Upper lobe of left lung (tissue), 6 donors: ENCODE data around the gene QDPR. TPM values are rescaled to one million over a fixed set of nuclear protein-coding genes. Genes with fewer than 3 reads are reported as not detected.
A peak's percentile ranks its signal among the peaks of the same experiment; 100 is the strongest.

ENCODE experiments used
- ATAC-seq, 2 donors: fragments of 200-7000 bp; cut with Tn5 transposase; one replicate each; pipeline ENCODE4 v1.9.1; 2022; ENCODE audit warnings: mild to moderate bottlenecking in 2 of 2, moderate library complexity in 2 of 2; ENCODE audit not compliant: low FRiP score in 2 of 2
- DNase-seq, 2 donors: peaks; one replicate each; pipeline ENCODE4 v3.0.0-alpha.2; 2019 to 2020
- H3K27ac ChIP-seq, 4 donors: fragments of 200-600 bp; sonication (generic); one replicate each; pipeline ENCODE4 v1.5.1; 2016 to 2019
- H3K27me3 ChIP-seq, 4 donors: fragments of 200-600 bp; sonication (generic); one replicate each; pipeline ENCODE4 v1.5.1; 2017 to 2019
- H3K36me3 ChIP-seq, 4 donors: fragments of 200-600 bp; sonication (generic); one replicate each; pipeline ENCODE4 v1.5.1; 2016 to 2019
- H3K4me1 ChIP-seq, 4 donors: fragments of 200-600 bp; sonication (generic); one replicate each; pipeline ENCODE4 v1.5.1; 2018 to 2019
- H3K4me3 ChIP-seq, 4 donors: fragments of 200-600 bp; sonication (generic); one replicate each; pipeline ENCODE4 v1.5.1; 2017 to 2019; ENCODE audit warnings: mild to moderate bottlenecking in 2 of 4, moderate library complexity in 1 of 4
- H3K9me3 ChIP-seq, 4 donors: fragments of 200-600 bp; sonication (generic); one replicate each; pipeline ENCODE4 v1.5.1; 2018 to 2019
- EP300 ChIP-seq, 4 donors: sonication (generic); formaldehyde crosslinking; IDR thresholded peaks; one replicate each; pipeline ENCODE4 v1.5.1; 2017; ENCODE audit warnings: antibody characterized with exemption in 4 of 4, control low read depth in 2 of 4
- POLR2A ChIP-seq, 4 donors: fragments of 450-650 bp; IDR thresholded peaks; one replicate each; pipeline ENCODE4 v1.5.1; 2016 to 2017; ENCODE audit warnings: antibody characterized with exemption in 4 of 4, mild to moderate bottlenecking in 2 of 4
- POLR2AphosphoS5 ChIP-seq, 2 donors: sonication (generic); formaldehyde crosslinking; IDR thresholded peaks; one replicate each; pipeline ENCODE4 v1.5.1; 2017; ENCODE audit warnings: antibody characterized with exemption in 2 of 2
- WGBS, 2 donors: methylation state at CpG; one replicate each; pipeline ENCODE4 v1.1.5; 2017 to 2018; 5-methylcytosine and 5-hydroxymethylcytosine counted together
- total RNA-seq, 6 donors: library from RNA; depleted of rRNA in 4 of 6; stranded (reverse); fragments of >200 nt in 4 of 6; gene quantifications; one replicate each; pipeline versions ENCODE4 v1.1.0 to v1.2.1, GENCODE V29; 2016 to 2021
- TF ChIP-seq, protein P1 (sequence below), 6 experiments: fragments of 450-650 bp in 4 of 6; fragments of 200-600 bp in 2 of 6; sonication (generic) in 2 of 6; IDR thresholded peaks; one replicate each; pipeline ENCODE4 v1.5.1; 2016 to 2019; ENCODE audit warnings: antibody characterized with exemption in 6 of 6
- donor health status: DM: no; HTN: no; CAD: no; lungs with moderate emphysema.
- donor health status: DM: no; HTN: yes; CAD: no; lungs with severe emphysema.

QDPR gene
- 10 to 100 TPM; 16.3 to 48.4 (median 22.7) TPM for total RNA-seq

DNA sequence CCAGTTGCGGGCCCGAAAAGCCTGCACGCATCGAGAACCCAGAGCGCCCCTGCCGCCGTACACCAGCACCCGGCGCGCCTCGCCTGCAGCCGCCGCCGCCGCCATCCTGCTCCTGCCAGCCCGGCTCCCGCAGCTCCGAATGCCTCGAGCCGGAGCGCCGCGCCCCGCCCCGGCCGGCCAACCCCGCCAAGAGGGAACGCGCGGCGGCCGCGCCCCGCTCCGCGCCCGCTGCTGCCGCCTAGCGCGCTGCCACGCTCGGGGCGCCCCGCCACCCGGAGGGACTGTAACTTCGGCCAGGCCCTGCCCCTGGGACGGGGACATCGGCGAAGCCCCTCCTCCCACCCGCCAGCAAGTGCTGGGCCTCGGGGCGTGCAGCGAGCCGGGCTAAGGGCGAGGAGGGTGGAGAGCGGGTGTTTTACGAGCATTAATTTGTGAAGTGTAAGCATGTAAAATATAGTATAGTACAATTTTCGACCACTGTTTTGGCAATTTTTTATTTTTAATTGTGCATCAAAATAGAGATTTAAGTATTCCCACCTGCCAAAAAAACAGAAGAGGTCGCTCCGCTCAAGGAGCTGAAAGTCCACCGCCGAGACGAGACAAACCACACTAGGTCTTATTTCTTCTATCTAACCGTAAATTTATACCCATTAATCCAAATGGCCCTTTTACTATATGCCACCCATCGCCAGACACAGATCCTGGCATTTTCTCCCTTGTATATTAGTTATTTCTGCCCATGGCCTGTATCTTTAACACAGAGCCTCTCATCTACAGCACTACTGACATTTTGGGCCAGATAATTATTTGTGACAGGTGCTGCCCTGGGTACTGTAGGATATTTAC is at the start of gene QDPR:
Gene QDPR, minus strand, starts transcription at position 141 of the 846 bp plus-strand sequence. Its CDS starts 36 bp downstream, at position 105.
- TF ChIP-seq POLR2A (IDR thresholded peaks at IDR 0.05) (peak in 1 of 4 donors; percentile 65), POLR2AphosphoS5 (IDR thresholded peaks at IDR 0.05) (no peak)
- TF ChIP-seq, protein P1, sequence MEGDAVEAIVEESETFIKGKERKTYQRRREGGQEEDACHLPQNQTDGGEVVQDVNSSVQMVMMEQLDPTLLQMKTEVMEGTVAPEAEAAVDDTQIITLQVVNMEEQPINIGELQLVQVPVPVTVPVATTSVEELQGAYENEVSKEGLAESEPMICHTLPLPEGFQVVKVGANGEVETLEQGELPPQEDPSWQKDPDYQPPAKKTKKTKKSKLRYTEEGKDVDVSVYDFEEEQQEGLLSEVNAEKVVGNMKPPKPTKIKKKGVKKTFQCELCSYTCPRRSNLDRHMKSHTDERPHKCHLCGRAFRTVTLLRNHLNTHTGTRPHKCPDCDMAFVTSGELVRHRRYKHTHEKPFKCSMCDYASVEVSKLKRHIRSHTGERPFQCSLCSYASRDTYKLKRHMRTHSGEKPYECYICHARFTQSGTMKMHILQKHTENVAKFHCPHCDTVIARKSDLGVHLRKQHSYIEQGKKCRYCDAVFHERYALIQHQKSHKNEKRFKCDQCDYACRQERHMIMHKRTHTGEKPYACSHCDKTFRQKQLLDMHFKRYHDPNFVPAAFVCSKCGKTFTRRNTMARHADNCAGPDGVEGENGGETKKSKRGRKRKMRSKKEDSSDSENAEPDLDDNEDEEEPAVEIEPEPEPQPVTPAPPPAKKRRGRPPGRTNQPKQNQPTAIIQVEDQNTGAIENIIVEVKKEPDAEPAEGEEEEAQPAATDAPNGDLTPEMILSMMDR (IDR thresholded peaks at IDR 0.05), result peak; percentile 31 to 77 (median 70)
- Histone ChIP-seq H3K4me3 (peak within 1 kb of the TSS; percentile 70 to 94 (median 88)), H3K27me3 (no peaks in the 10 kb centered on the region), H3K36me3 (peaks cover 0 to 18% (median 4%) of the 10 kb centered on the region in 4 donors), H3K4me1 (peaks cover 14 to 43% (median 31%) of the 10 kb centered on the region in 4 donors), H3K27ac (peak within 1 kb of the TSS; percentile 70 to 88 (median 71)), H3K9me3 (no peaks in the 10 kb centered on the region)
- ATAC-seq (peak; percentile 92 to 97), DNase-seq (peak; percentile 88 to 97)
- 5 to 7% methylated on average over 15 to 20 of the region's 65 CpGs for WGBS, 2 donors

DNA sequence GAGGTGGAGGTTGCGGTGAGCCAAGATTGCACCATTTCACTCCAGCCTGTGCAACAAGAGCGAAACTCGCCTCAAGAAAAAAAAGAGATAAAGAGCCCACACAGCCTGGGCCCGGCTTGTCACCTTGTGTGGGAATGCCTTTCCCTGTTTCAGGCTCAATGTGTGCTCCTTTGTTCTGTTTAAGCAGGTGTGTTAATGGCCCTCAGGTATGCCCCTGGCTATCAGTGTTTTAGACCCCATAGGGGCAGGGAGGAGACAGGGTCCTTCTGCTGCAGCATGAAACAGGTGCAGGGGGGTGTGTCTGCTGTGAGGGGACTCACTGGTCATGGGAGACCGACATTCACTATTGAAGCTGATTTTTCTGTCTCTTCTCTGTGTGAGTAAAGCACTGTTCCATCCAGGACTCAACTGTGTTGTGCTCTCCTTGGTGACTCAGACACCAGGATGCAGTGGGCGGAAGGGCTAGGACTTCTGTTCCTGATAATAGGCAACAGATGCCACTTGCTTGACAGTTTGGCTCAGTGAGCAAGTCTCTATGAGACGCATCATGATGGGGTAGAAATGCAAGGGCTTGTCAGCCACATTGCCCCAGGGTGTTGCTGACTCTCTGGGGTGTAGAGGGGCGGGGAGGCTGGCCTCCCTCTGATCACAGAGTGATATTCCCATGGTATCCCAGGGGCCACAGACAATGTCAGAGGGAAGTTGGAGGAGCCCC is 49.5 kb upstream of the QDPR start:
- DNase-seq (no peak), ATAC-seq (no peak)
- WGBS, 2 donors, result 77 to 84% methylated on average over 6 to 8 of the region's 8 CpGs
- Histone ChIP-seq H3K27me3 (no peaks in the 10 kb centered on the region), H3K9me3 (no peaks in the 10 kb centered on the region), H3K4me3 (no peak overlapping the region), H3K27ac (no peak overlapping the region), H3K4me1 (no peaks in the 10 kb centered on the region), H3K36me3 (no peaks in the 10 kb centered on the region)
- TF ChIP-seq POLR2AphosphoS5 (IDR thresholded peaks at IDR 0.05) (no peak), POLR2A (IDR thresholded peaks at IDR 0.05) (no peak), EP300 (IDR thresholded peaks at IDR 0.05) (no peak)
- TF ChIP-seq, protein P1 (IDR thresholded peaks at IDR 0.05), result no peak

DNA sequence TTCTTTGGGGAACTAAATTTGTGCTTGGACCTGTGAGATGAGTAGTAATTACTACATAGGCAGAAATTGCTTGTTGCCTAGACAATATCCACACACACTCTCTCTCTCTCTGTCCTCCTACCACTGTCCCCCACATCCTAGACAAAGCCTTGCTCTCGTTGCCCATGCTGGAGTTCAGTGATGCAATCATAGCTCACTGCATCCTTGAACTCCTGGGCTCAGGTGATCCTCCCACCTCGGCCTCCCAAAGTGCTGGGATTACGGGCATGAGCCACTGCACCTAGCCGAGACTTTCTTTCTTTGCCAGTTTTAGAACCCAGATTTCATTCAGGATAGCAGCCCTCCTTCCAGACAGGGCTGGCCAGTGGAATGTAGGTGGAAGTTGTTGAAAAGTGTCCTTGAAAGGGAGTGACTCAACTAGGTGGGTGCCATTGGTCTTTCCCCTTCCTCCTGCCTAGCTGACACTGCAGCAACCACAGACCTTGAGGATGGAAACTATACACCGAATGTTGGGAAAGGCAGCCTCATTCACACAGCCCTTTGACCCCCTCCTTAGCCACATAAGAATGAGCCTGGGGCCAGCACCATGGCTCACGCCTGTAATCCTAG is 48.3 kb upstream of the QDPR start:
- ATAC-seq, result no peak
- no peaks in the 10 kb centered on the region for H3K36me3 ChIP-seq
- no peaks in the 10 kb centered on the region for H3K27me3 ChIP-seq
- H3K4me3 ChIP-seq, result no peak overlapping the region
- DNase-seq, result no peak
- no peaks in the 10 kb centered on the region for H3K9me3 ChIP-seq
- no peaks in the 10 kb centered on the region for H3K4me1 ChIP-seq
- H3K27ac ChIP-seq, result no peak overlapping the region
- 87 to 88% methylated on average over 5 to 6 of the region's 6 CpGs for WGBS, 2 donors
- TF ChIP-seq, protein P1 (IDR thresholded peaks at IDR 0.05), result no peak
- TF ChIP-seq EP300 (IDR thresholded peaks at IDR 0.05), result no peak
- no peak for TF ChIP-seq POLR2A (IDR thresholded peaks at IDR 0.05)
- TF ChIP-seq POLR2AphosphoS5 (IDR thresholded peaks at IDR 0.05), result no peak

DNA sequence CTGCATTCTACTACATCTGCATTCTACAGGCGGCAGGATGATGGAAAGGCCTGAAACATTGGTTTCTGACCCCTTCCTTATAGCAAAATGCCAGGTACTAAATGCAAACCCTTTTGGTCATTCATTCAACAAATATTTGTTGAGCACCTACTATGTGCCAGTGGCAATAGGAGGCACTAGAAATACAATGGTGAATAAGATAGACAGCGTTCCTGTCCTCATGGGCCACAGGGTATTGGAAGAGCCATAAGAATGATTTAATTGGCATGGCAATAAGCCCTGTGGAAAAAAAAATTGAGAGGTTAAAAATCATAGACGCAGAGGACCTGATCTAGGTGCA is 47.8 kb upstream of the QDPR start:
- no peak for TF ChIP-seq POLR2AphosphoS5 (IDR thresholded peaks at IDR 0.05)
- no peak for TF ChIP-seq EP300 (IDR thresholded peaks at IDR 0.05)
- TF ChIP-seq, protein P1 (IDR thresholded peaks at IDR 0.05), result no peak
- no peak for TF ChIP-seq POLR2A (IDR thresholded peaks at IDR 0.05)
- Histone ChIP-seq H3K27ac (no peak overlapping the region), H3K27me3 (no peaks in the 10 kb centered on the region), H3K4me3 (no peak overlapping the region), H3K9me3 (no peaks in the 10 kb centered on the region), H3K36me3 (no peaks in the 10 kb centered on the region), H3K4me1 (no peaks in the 10 kb centered on the region)
- ATAC-seq, result no peak
- 95 to 98% methylated on average over 3 of the region's 3 CpGs for WGBS, 2 donors
- no peak for DNase-seq
